HG03521 (cell line): ENCODE data around the gene VDAC1.
A peak's percentile ranks its signal among the peaks of the same experiment; 100 is the strongest.

Experiments
- ATAC-seq: cut with Tn5 transposase; IDR thresholded peaks from one replicate; pipeline ENCODE4 v1.9.1; 2021; ENCODE audit warnings: mild to moderate bottlenecking, moderate library complexity; ENCODE audit not compliant: unreplicated experiment

Gene VDAC1

GRCh38 chr5:134025786-134026185, 21.0 kb upstream of the VDAC1 start:
- no peak for ATAC-seq

- no peak for ATAC-seq
Observed at GRCh38 chr5:134024811-134025210, 20.0 kb upstream of the VDAC1 start.

GRCh38 chr5:134022333-134022732, 17.6 kb upstream of the VDAC1 start:
- ATAC-seq, result no peak

GRCh38 chr5:134020188-134020587, 15.4 kb upstream of the VDAC1 start:
- ATAC-seq, result no peak

- ATAC-seq, result no peak
Observed at GRCh38 chr5:134019636-134020035, 14.9 kb upstream of the VDAC1 start.

GRCh38 chr5:134018986-134019316, 14.2 kb upstream of the VDAC1 start:
- no peak for ATAC-seq

- ATAC-seq, result no peak
Observed at GRCh38 chr5:134018154-134018985, 13.6 kb upstream of the VDAC1 start.

- no peak for ATAC-seq
Observed at GRCh38 chr5:134008266-134008749, 3.5 kb upstream of the VDAC1 start.

- ATAC-seq, result no peak
Observed at GRCh38 chr5:134007581-134008265, 2.9 kb upstream of the VDAC1 start.

GRCh38 chr5:134006115-134006514, 1.3 kb upstream of the VDAC1 start:
- ATAC-seq, result no peak

- no peak for ATAC-seq
Observed at GRCh38 chr5:134005417-134006061, 764 bp upstream of the VDAC1 start.

GRCh38 chr5:134003817-134004625, 754 bp downstream of the VDAC1 start:
- peak; percentile 23 for ATAC-seq

- no peak for ATAC-seq
Observed at GRCh38 chr5:134003064-134003816, 1.5 kb downstream of the VDAC1 start.

GRCh38 chr5:134001938-134002731, 2.6 kb downstream of the VDAC1 start:
- ATAC-seq, result no peak

GRCh38 chr5:134000696-134001453, 3.9 kb downstream of the VDAC1 start:
- ATAC-seq, result no peak

GRCh38 chr5:134000091-134000511, 4.7 kb downstream of the VDAC1 start:
- ATAC-seq, result no peak

GRCh38 chr5:133998807-133999206, 6.0 kb downstream of the VDAC1 start:
- ATAC-seq, result no peak

GRCh38 chr5:133998042-133998441, 6.7 kb downstream of the VDAC1 start:
- ATAC-seq, result no peak
